Cardiac fibroblast (primary cell): ENCODE results near the gene CLK2.
"Not testable (repeated sequence)": the region's sequence is repeated elsewhere in the genome, so short reads cannot be mapped to it uniquely, and the experiment has no call there.

ENCODE experiments used
- DNase-seq, 2 donors: peaks; one replicate each; pipeline versions ENCODE4 v3.0.0 to v3.0.0-alpha.2; 2010; ENCODE audit warnings: low read depth in 2 of 2
- H3K4me3 ChIP-seq, 2 donors: replicated peaks in 1 of 2; 1 replicate in 1 of 2; 2 replicates in 1 of 2; pipeline ENCODE4 v1.5.1; 2011; ENCODE audit warnings: low read depth in 2 of 2, low read length in 2 of 2, mild to moderate bottlenecking in 2 of 2, moderate library complexity in 1 of 2
- CTCF ChIP-seq: IDR thresholded peaks from one replicate; pipeline ENCODE4 v1.5.1; 2011; ENCODE audit warnings: low read depth, mild to moderate bottlenecking, low read length, inconsistent platforms

CLK2 gene

GRCh38 chr1:155228096-155228427 is 45.2 kb downstream of the CLK2 start:
- H3K4me3 ChIP-seq: peak overlapping the region; percentile 23 to 48
- TF ChIP-seq CTCF: no peak
- DNase-seq: no peak

GRCh38 chr1:155227261-155228095 is 45.8 kb downstream of the CLK2 start:
- TF ChIP-seq CTCF: no peak
- peak overlapping the region; percentile 65 to 66 for H3K4me3 ChIP-seq
- peak; percentile 99 to 100 for DNase-seq

GRCh38 chr1:155226910-155227260 is 46.4 kb downstream of the CLK2 start:
- DNase-seq: peak; percentile 45 to 51
- H3K4me3 ChIP-seq: peak overlapping the region; percentile 65 to 66
- TF ChIP-seq CTCF: no peak

- H3K4me3 ChIP-seq: peak overlapping the region; percentile 65 to 66
- peak; percentile 68 to 88 for DNase-seq
- peak; percentile 38 for TF ChIP-seq CTCF
Measured at GRCh38 chr1:155226188-155226909, 47.0 kb downstream of the CLK2 start.

- not testable (repeated sequence) for H3K4me3 ChIP-seq, DNase-seq
Measured at GRCh38 chr1:155225404-155225759, 47.9 kb downstream of the CLK2 start.

- H3K4me3 ChIP-seq: no peak overlapping the region
- no peak for TF ChIP-seq CTCF
- no peak for DNase-seq
Measured at GRCh38 chr1:155223047-155223446, 50.3 kb downstream of the CLK2 start.

GRCh38 chr1:155220211-155220965 is 52.9 kb downstream of the CLK2 start:
- not testable (repeated sequence) for DNase-seq, H3K4me3 ChIP-seq
